ENCODE data around the gene ARPC5L.
"Not testable (repeated sequence)": the region's sequence is repeated elsewhere in the genome, so short reads cannot be mapped to it uniquely, and the experiment has no call there.

ARPC5L gene

GRCh38 chr9:124861342-124862229 is at the start of gene ARPC5L, which contains the start of gene RPL35:
ARPC5L (plus strand) TSS chr9:124862130; CDS start chr9:124869291, 7,161 bp downstream.
RPL35 (minus strand) TSS chr9:124861957; CDS start chr9:124861912, 45 bp downstream.
- DNase-seq = peak; percentile 90

GRCh38 chr9:124812441-124812876 is 49.5 kb upstream of the ARPC5L start:
- no peak for DNase-seq

GRCh38 chr9:124813041-124813440 is 48.9 kb upstream of the ARPC5L start:
- no peak for DNase-seq

GRCh38 chr9:124813501-124814163 is 48.3 kb upstream of the ARPC5L start:
- DNase-seq = no peak

- DNase-seq = no peak
Measured at GRCh38 chr9:124814164-124814535, 47.8 kb upstream of the ARPC5L start.

- DNase-seq = no peak
Measured at GRCh38 chr9:124815601-124816000, 46.3 kb upstream of the ARPC5L start.

DNA sequence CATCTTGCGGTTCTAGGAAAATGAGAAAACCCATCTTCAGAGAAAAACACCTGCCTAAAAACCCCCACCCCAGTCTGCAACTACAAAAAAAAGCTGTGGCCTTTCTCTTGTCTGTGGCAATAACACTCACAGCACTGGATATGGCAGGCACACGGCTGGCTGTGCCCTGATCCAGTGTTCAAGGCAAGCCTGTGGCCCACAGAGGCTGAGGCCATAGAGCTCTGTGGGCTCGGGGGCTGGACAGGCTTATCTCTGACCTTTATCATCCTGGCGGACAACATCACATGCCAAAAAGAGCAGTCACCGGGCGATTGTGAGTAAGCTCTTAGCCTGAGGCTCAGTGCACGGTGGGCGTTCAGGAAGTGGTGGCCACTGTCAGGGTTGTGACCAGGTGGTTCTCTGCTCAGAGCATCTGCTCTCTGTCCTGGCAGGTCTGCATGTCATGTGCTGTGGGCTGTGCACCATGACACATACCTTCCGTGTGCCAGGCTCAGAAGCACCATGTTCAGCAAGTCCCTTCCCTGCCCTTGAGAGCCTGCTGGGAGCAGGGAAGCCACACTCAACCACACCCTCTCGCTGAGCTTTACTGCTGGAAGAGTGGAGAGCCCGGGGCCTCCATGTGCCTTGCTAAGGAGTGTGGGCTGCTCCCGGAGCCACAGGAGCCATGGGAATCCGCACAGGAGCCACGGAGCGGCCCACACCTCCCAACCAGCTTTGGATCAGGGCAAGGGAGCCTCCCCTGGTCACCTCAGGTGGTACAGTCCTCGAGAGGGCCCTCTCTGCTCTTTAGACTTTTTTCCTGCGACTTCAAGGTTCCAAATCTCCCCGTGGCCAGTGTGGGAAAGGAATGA is 43.3 kb upstream of the ARPC5L start:
- DNase-seq = no peak

GRCh38 chr9:124820698-124821623 is 41.0 kb upstream of the ARPC5L start:
- no peak for DNase-seq

GRCh38 chr9:124828489-124829333 is 33.2 kb upstream of the ARPC5L start:
- DNase-seq = no peak

DNA sequence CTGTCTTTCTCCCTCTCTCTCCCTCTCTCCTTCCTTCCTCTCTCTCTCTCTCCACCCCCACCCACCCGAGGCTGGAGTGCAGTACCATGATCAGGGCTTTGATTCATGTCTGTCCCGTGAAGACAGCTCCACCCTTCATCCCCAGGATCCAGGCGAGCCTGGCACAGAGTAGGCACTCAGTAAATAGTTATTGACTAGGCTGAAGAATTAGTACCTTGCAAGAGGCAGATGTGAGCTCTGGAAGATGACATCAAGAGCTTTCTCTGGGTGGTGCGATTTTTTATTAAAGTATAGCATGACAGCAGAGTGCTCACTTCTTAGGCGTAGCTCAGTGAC is 32.6 kb upstream of the ARPC5L start:
- no peak for DNase-seq

GRCh38 chr9:124830593-124830992 is 31.3 kb upstream of the ARPC5L start:
- no peak for DNase-seq

DNA sequence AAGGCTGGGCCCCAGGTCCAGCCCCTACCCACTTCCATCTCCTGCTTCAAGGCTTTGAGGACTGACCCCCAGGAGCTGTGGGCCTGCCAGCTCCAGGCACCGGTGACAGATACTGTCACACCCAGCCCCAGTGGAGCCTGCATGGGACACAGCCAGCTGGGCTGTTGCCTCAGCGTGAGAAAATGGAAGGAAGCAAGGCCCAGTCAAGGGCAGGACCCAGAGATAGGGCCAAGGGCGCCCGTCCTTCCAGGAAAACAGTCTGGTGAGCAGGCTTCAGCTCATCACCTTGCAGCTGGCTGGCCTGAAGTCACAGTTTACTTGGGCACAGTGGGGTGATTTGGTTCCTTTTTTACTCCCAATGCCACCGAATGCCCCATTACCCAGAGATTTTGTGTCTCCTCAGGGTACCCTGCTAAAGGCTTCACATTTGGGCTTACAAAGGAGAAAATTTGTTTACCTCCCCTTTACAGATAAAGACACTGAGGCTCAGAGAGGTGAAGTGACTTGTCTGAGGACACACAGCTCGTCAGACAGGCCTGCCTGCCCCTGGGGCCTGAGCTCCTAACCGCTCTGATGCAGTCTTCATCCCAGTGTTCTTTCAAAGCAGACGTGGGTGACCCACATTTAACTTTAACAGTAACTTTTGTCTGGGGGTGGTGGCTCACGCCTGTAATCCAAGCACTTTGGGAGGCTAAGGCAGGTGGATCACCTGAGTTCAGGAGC is 30.1 kb upstream of the ARPC5L start:
- no peak for DNase-seq

- DNase-seq = no peak
Measured at GRCh38 chr9:124834591-124834990, 27.3 kb upstream of the ARPC5L start.

GRCh38 chr9:124835026-124835557 is 26.8 kb upstream of the ARPC5L start:
- DNase-seq = peak; percentile 10

DNA sequence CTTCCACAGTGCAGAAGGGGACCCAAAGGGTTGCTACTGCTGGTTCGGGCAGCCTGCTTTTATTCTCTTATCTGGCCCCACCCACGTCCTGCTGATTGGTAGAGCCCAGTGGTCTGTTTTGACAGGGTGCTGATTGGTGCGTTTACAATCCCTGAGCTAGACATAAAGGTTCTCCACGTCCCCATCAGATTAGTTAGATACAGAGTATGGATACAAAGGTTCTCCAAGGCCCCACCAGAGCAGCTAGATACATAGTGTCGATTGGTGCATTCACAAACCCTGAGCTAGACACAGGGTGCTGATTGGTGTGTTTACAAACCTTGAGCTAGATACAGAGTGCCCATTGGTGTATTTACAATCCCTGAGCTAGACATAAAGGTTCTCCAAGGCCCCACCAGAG is 23.8 kb upstream of the ARPC5L start:
- DNase-seq = not testable (repeated sequence)

- not testable (repeated sequence) for DNase-seq
Measured at GRCh38 chr9:124838567-124839275, 23.2 kb upstream of the ARPC5L start.

DNA sequence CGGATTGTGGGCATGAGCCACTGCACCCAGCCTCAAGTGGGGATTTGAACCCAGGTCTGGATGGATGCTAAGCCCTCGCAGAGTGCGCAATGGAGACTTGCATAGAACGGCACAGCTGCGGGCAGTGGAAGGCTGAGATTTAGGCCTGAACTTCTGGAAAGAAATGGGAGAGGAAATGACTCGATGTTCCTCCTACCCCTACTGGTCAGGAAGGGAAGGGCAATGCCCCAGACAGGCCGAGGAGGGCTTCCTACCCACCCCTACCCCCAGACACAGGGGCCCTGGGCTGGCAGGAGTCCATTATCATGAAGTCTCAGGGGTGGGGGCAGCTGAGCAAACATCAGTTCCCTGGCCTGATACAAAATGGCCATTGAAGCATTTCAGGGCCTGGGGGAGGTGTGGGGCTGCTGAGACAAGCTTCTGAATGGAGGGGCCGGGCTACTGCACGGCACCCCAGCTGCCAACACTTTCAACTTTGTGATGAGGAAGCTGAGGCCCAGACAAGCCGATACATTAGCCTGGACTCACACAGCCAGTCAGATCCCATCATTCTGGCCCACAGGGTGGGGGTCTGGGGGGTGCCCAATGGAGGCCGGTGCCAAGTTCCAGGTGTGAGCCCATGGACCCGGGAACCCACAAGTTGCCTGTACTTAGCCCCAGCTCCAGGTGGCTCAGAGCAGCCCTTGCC is 22.2 kb upstream of the ARPC5L start:
- DNase-seq = no peak

GRCh38 chr9:124840300-124840833 is 21.6 kb upstream of the ARPC5L start:
- DNase-seq = no peak

Measured in NCI-H748 treated with DMSO at 0.1 percent for 48 hours (cell line).